A549 (cell line): ENCODE data around the gene VSTM4. TPM values are rescaled to one million over a fixed set of nuclear protein-coding genes. Genes with fewer than 3 reads are reported as not detected.

ENCODE experiments used
- ATAC-seq, 2 experiments: fragments of 200-7000 bp in 1 of 2; fragments of >200 bp in 1 of 2; cut with Nextera tagmentation in 1 of 2; cut with Tn5 transposase in 1 of 2; 3 replicates each; pipeline versions ENCODE4 v1.8.0 to v1.9.1; 2018 to 2020; ENCODE audit warnings: mild to moderate bottlenecking in 1 of 2, moderate library complexity in 1 of 2
- CTCF ChIA-PET: fragments of 300-600 bp; sonication (Branson Sonifier 250); formaldehyde crosslinking; extraction: SDS; loops from one replicate; lab custom pipeline; 2021; ENCODE audit warnings: antibody characterized with exemption, inconsistent platforms; lab: Yijun Ruan, JAX
- POLR2A ChIA-PET: fragments of 350-600 bp; formaldehyde crosslinking; extraction: SDS; loops from one replicate; lab custom pipeline; 2021; ENCODE audit warnings: antibody characterized with exemption, inconsistent platforms; lab: Yijun Ruan, JAX
- DNase-seq, 2 experiments: peaks; one replicate each; pipeline versions ENCODE4 v3.0.0 to v3.0.0-alpha.2; 2011 to 2016; ENCODE audit warnings: low read depth in 1 of 2, low spot score in 1 of 2
- FAIRE-seq: peaks from 2 replicates; lab custom pipeline; 2011; peaks lifted over from hg19 to GRCh38; lab: Jason Lieb, UNC
- H3K27ac ChIP-seq, 2 experiments: fragments of >200 bp; sonication (Bioruptor Twin); formaldehyde crosslinking; 3 replicates each; pipeline ENCODE4 v1.5.1; 2016 to 2017
- H3K4me1 ChIP-seq: fragments of >200 bp; sonication (Bioruptor Twin); formaldehyde crosslinking; 3 replicates; pipeline ENCODE4 v1.6.1; 2016
- H3K4me2 ChIP-seq: fragments of >200 bp; sonication (Bioruptor Twin); formaldehyde crosslinking; 3 replicates; pipeline ENCODE4 v1.6.1; 2016
- H3K4me3 ChIP-seq: fragments of >200 bp; sonication (Bioruptor Twin); formaldehyde crosslinking; 3 replicates; pipeline ENCODE4 v1.5.1; 2016
- H3K9me3 ChIP-seq: fragments of >200 bp; sonication (Bioruptor Twin); formaldehyde crosslinking; 3 replicates; pipeline ENCODE4 v1.6.1; 2016
- BHLHE40 ChIP-seq: IDR thresholded peaks from 2 replicates; pipeline ENCODE4 v1.6.1; 2012; ENCODE audit warnings: low read depth, low read length, inconsistent platforms
- CBX8 ChIP-seq: fragments of 200-600 bp; sonication (generic); IDR thresholded peaks from 2 replicates; pipeline ENCODE4 v1.6.1; 2016
- CHD2 ChIP-seq: fragments of 150-350 bp; IDR thresholded peaks from 2 replicates; pipeline ENCODE4 v1.6.1; 2014; ENCODE audit warnings: low read length; ENCODE audit not compliant: partially characterized antibody
- CTCF ChIP-seq: fragments of >200 bp; sonication (Bioruptor Twin); formaldehyde crosslinking; IDR thresholded peaks from 3 replicates; pipeline ENCODE4 v1.5.1; 2016
- EHF ChIP-seq: fragments of 250-450 bp; sonication (Bioruptor Pico); IDR thresholded peaks from 2 replicates; pipeline ENCODE4 v1.5.0; 2020; ENCODE audit warnings: mild to moderate bottlenecking
- EHMT2 ChIP-seq: fragments of 200-600 bp; sonication (generic); IDR thresholded peaks from 2 replicates; pipeline ENCODE4 v1.6.1; 2016; ENCODE audit warnings: antibody characterized with exemption, low read depth, mild to moderate bottlenecking, moderate library complexity
- EP300 ChIP-seq, 2 experiments: fragments of >200 bp; sonication (Bioruptor Twin); formaldehyde crosslinking; IDR thresholded peaks; 2 replicates in 1 of 2; 3 replicates in 1 of 2; pipeline ENCODE4 v1.6.1; 2016 to 2017
- FOSL2 ChIP-seq, 2 experiments: fragments of 450-650 bp in 1 of 2; fragments of >200 bp in 1 of 2; sonication (Bioruptor Twin) in 1 of 2; formaldehyde crosslinking; IDR thresholded peaks; 2 replicates each; pipeline versions ENCODE4 v1.5.0 to v1.6.1; 2016 to 2020; ENCODE audit warnings: mild to moderate bottlenecking in 1 of 2, moderate library complexity in 1 of 2
- HEYL ChIP-seq: fragments of 250-450 bp; sonication (Bioruptor Pico); IDR thresholded peaks from 2 replicates; pipeline ENCODE4 v1.8.0; 2021; ENCODE audit warnings: mild to moderate bottlenecking, moderate library complexity
- HOXA7 ChIP-seq: fragments of 250-450 bp; sonication (Bioruptor Pico); IDR thresholded peaks from 2 replicates; pipeline ENCODE4 v1.5.0; 2020; ENCODE audit warnings: mild to moderate bottlenecking, moderate library complexity
- HOXB13 ChIP-seq: fragments of 250-450 bp; sonication (Bioruptor Pico); IDR thresholded peaks from 2 replicates; pipeline ENCODE4 v1.5.0; 2020; ENCODE audit warnings: low read depth, mild to moderate bottlenecking, moderate library complexity
- MAFK ChIP-seq: fragments of 450-650 bp; IDR thresholded peaks from 2 replicates; pipeline ENCODE4 v1.6.1; 2014; ENCODE audit not compliant: partially characterized antibody
- PBX3 ChIP-seq: IDR thresholded peaks from 2 replicates; pipeline ENCODE4 v1.6.1; 2012
- RAD21 ChIP-seq, 2 experiments: fragments of >200 bp in 1 of 2; sonication (Bioruptor Twin) in 1 of 2; formaldehyde crosslinking in 1 of 2; IDR thresholded peaks in 1 of 2; conservative IDR thresholded peaks in 1 of 2; 2 replicates in 1 of 2; 3 replicates in 1 of 2; pipeline ENCODE4 v1.6.1; 2012 to 2018; ENCODE audit warnings: inconsistent platforms in 1 of 2
- RARB ChIP-seq: fragments of 250-450 bp; sonication (Bioruptor Pico); IDR thresholded peaks from 2 replicates; pipeline ENCODE4 v1.8.0; 2021; ENCODE audit warnings: mild to moderate bottlenecking, moderate library complexity
- SREBF2 ChIP-seq: fragments of 450-650 bp; IDR thresholded peaks from 2 replicates; pipeline ENCODE4 v1.6.1; 2014; ENCODE audit warnings: mild to moderate bottlenecking, moderate library complexity
- TFCP2L1 ChIP-seq: fragments of 250-450 bp; sonication (Bioruptor Pico); IDR thresholded peaks from 2 replicates; pipeline ENCODE4 v1.5.0; 2021; ENCODE audit warnings: mild to moderate bottlenecking
- ZC3H11A ChIP-seq: fragments of 450-650 bp; IDR thresholded peaks from 2 replicates; pipeline ENCODE4 v1.6.1; 2014; ENCODE audit warnings: antibody characterized with exemption, mild to moderate bottlenecking
- ZFP36 ChIP-seq: fragments of 450-650 bp; IDR thresholded peaks from 2 replicates; pipeline ENCODE4 v1.6.1; 2014; ENCODE audit warnings: borderline replicate concordance; ENCODE audit not compliant: partially characterized antibody
- ZSCAN20 ChIP-seq: fragments of 250-450 bp; sonication (Bioruptor Pico); IDR thresholded peaks from 2 replicates; pipeline ENCODE4 v1.8.0; 2022; ENCODE audit warnings: mild to moderate bottlenecking, moderate library complexity
- WGBS: methylation state at CpG from one replicate; pipeline ENCODE4 v1.1.6; 2017; ENCODE audit errors: missing lambda C conversion rate; 5-methylcytosine and 5-hydroxymethylcytosine counted together
- polyA plus RNA-seq, 4 experiments: library from polyadenylated mRNA; depleted of rRNA in 3 of 4; stranded (reverse); fragments of >200 nt; fragmentation: RNase III in 1 of 4; extraction: RNeasy Plus Mini Kit Qiagen cat#74134 plus additional on column Dnase treatment in 1 of 4; gene quantifications; 2 replicates in 3 of 4; 3 replicates in 1 of 4; pipeline ENCODE4 v1.2.3, GENCODE V29; 2011 to 2017

Gene VSTM4
- polyA plus RNA-seq, 2 of the 4 experiments (the other 2 are of a cell fraction): 0.18 to 0.53 TPM

GRCh38 chr10:49011756-49012155 lies 103.6 kb downstream of the VSTM4 start:
- WGBS: 3% methylated on average over 5 of the region's 11 CpGs
- no peaks in the 10 kb centered on the region for H3K4me1 ChIP-seq

GRCh38 chr10:49010865-49011264 lies 104.5 kb downstream of the VSTM4 start:
- ATAC-seq (no peak), FAIRE-seq (no peak), DNase-seq (no peak)
- ChIA-PET POLR2A (no interaction called here), CTCF (interaction anchor here (0.8 kb wide), 2 partner anchors 153 to 352 kb away, joined by 3 read pairs; no protein-coding TSS in a partner anchor)
- WGBS: 12% methylated on average over 4 of the region's 4 CpGs
- TF ChIP-seq TFCP2L1 (CRISPR knock-in tag): no peak
- Histone ChIP-seq H3K9me3 (no peaks in the 10 kb centered on the region), H3K4me2 (no peak overlapping the region), H3K27ac (no peak overlapping the region), H3K4me1 (no peaks in the 10 kb centered on the region), H3K4me3 (no peak overlapping the region)

More at GRCh38 chr10:49011756-49012155, 103.6 kb downstream of the VSTM4 start:
- Histone ChIP-seq H3K4me2 (no peak overlapping the region), H3K9me3 (no peaks in the 10 kb centered on the region), H3K4me3 (no peak overlapping the region), H3K27ac (no peak overlapping the region)
- ChIA-PET CTCF (interaction anchor here (0.8 to 1.5 kb wide), 4 partner anchors 13 to 353 kb away, joined by 3 to 7 read pairs (median 3); no protein-coding TSS in a partner anchor), POLR2A (no interaction called here)
- FAIRE-seq (no peak), ATAC-seq (no peak), DNase-seq (no peak)
- TF ChIP-seq HOXA7 (CRISPR knock-in tag): no peak

GRCh38 chr10:49010295-49010694 lies 105.0 kb downstream of the VSTM4 start:
- no peak for FAIRE-seq
- CTCF ChIA-PET: interaction anchor here (1.0 kb wide), 1 partner anchor 29 kb away, joined by 3 read pairs; no protein-coding TSS in a partner anchor
- H3K4me1 ChIP-seq: no peaks in the 10 kb centered on the region
- WGBS: 3% methylated on average over 4 of the region's 4 CpGs
- TF ChIP-seq HOXA7 (CRISPR knock-in tag) (no peak), CTCF (no peak), CBX8 (no peak), EHMT2 (no peak), SREBF2 (no peak), MAFK (no peak), RARB (no peak), RAD21 (conservative IDR thresholded peaks at IDR 0.05 in 1 of 2, IDR thresholded peaks at IDR 0.05 in 1 of 2) (no peak), BHLHE40 (no peak), CHD2 (no peak), ZFP36 (no peak), HEYL (CRISPR knock-in tag) (no peak), HOXB13 (CRISPR knock-in tag) (no peak), PBX3 (no peak), EHF (CRISPR knock-in tag) (no peak), EP300 (IDR thresholded peaks at IDR 0.05) (no peak), FOSL2 (IDR thresholded peaks at IDR 0.05) (no peak), FOSL2 (CRISPR knock-in tag; IDR thresholded peaks at IDR 0.05) (no peak), ZSCAN20 (CRISPR knock-in tag) (no peak), ZC3H11A (no peak)
- TF ChIP-seq, all 56 proteins: peak for 0
- H3K9me3 ChIP-seq: no peaks in the 10 kb centered on the region
- H3K4me2 ChIP-seq: no peak overlapping the region
- no peak overlapping the region for H3K4me3 ChIP-seq
- DNase-seq (no peak), ATAC-seq (no peak)
- H3K27ac ChIP-seq: no peak overlapping the region
- POLR2A ChIA-PET: no interaction called here
